ENCODE results near the gene LRFN4.

Gene LRFN4

GRCh38 chr11:66887526-66887925, 30.7 kb downstream of the LRFN4 start:
- DNase-seq, result no peak

DNA sequence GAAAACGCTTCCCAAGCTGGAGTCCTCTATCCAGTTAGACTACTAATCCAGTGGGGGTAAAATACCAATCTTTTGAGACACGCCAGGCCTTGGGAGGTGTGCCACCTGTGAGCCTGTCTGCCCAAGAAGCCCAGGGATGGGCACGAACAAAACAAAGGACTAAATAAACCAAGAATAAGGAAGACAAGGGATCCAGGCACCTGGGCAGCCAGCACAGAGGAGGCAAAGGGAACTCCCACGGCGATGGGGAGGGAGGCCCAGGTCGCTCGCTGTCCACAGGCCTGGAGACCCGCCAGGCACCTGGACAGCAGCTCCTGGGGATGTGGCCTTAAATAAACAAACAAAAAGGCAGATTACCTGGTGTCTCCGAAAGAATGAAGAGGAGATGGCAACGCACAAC, 31.4 kb downstream of the LRFN4 start:
- DNase-seq, result no peak

- no peak for DNase-seq
Measured at GRCh38 chr11:66889960-66890359, 33.1 kb downstream of the LRFN4 start.

DNA sequence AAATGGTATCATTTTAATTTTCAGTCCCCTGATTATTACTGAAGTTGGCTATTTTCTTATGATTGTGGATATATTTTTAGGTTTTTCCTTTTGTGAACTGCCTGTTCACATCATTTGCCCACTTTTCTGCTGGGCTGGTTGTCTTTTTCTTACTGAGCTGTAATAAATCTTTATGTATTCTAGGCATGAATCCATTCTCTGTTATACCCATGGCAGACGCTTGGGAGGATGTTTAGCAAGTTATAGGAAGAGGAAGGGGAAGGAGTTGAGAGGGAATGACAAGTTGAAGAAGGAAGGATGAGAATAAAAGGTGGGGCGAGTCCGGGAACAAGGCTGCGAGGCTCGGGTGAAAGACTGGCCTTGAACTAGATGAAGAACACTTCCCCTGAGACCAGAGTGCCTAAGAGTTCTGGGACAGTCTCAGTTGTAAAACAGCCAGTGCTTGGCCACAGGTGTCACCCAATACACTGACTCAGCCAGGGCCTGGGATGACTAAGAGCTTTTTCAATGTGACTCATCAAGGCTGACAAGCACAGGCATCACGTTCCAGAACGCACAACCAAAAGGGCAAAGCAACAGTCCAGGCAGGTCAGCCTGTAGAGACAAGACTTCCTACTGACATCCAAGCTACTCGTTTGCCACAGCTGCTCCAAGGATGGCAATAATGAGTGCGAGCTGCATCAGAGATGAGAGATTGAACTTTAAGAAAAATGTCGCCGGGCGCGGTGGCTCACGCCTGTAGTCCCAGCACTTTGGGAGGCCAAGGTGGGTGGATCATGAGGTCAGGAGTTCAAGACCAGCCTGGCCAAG, 35.2 kb downstream of the LRFN4 start:
- no peak for DNase-seq

DNA sequence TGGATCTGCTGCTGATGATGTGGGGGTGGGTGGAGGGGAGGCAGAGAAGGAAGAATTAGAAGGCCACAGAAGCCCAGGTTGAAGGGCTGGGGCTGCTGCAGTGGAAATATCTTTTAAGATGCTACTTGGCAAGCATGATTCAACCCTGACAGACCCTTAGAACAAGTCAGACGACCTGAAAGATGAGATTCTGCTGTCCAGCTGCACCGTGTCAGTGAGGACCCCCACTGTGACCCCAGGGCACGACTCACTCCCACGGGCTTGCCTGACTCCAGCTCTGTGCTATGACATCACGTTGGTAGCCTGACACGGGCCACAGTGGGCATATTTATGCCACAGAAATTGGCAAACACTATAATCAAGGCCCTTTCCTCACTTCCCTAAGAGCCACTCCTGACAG, 36.0 kb downstream of the LRFN4 start:
- DNase-seq, result no peak

GRCh38 chr11:66894141-66894540, 37.3 kb downstream of the LRFN4 start:
- no peak for DNase-seq

GRCh38 chr11:66901964-66902390, 45.1 kb downstream of the LRFN4 start:
- no peak for DNase-seq

- DNase-seq, result no peak
Measured at GRCh38 chr11:66902486-66903177, 45.8 kb downstream of the LRFN4 start.

DNA sequence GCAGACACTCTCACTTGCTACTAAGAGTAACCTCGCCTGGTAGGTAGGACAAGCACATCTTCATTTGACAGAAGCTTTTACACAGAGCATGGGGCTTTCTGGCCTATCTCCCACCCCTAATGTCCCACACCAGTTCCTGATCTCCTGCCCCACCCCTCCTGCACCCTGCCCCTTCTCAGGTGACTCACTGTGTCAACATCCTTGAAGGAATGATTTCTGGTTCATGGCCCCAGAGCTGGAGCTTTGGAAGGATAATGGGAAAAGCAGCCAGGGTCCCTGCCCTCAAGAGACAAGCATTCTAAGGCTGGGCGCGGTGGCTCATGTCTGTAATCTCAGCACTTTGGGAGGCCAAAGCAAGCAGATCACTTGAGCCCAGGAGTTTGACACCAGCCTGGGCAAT, 47.2 kb downstream of the LRFN4 start:
- DNase-seq, result no peak

- DNase-seq, result no peak
Measured at GRCh38 chr11:66904561-66904960, 47.7 kb downstream of the LRFN4 start.

GRCh38 chr11:66904981-66905521, 48.2 kb downstream of the LRFN4 start:
- no peak for DNase-seq

DNA sequence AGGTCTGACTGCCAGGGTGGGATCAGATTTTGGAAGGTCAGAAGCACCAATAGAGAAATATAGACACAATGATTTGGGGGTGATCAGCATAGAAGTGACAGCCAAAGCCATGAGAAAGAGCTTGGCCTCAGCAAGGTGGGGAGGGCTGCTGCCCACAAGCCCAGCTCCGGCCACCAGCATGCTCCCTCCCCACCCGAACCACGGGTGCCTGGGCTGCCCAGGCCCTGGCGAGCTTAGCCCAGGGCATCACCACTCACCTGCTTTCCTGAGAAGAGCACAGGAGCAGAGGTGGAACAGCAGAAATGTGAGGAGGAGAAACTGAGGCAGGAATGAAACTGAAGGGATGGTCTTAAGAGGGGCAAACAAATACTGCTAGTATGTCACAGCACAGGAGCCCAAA, 48.8 kb downstream of the LRFN4 start:
- no peak for DNase-seq

GRCh38 chr11:66906061-66906733, 49.3 kb downstream of the LRFN4 start:
- no peak for DNase-seq

- no peak for DNase-seq
Measured at GRCh38 chr11:66907751-66908630, 51.1 kb downstream of the LRFN4 start.

- no peak for DNase-seq
Measured at GRCh38 chr11:66909181-66909580, 52.3 kb downstream of the LRFN4 start.

DNA sequence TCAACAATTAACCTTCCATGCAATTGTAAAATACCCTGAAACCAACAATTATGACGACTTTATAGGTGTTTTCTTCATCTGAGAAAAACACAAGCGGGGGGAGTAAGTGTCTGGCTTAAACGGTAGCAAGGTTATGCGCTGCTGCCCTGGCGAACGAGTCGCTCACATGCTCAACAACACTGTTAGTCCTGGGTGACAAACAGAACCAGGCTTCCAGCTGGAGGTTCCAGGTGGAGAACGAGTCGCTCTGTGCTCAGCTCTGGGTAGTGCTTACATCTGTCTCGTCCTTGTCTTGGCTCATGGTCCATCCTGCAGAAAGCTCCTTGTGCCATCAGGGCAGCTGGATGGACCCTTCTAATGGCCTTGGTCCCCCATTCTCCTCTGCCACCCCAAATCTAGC, 53.2 kb downstream of the LRFN4 start:
- DNase-seq, result no peak
